Measurements from ENCODE around the gene RREB1. TPM values are rescaled to one million over a fixed set of nuclear protein-coding genes. Genes with fewer than 3 reads are reported as not detected.

RREB1 gene
- total RNA-seq, 1 experiment from 2014 or later: 35.8 TPM

- H3K4me2 ChIP-seq (ENCODE audit: insufficient read depth, insufficient read length, low read length): no peak overlapping the region
- no peak overlapping the region for H2BK5ac ChIP-seq (ENCODE audit: insufficient read length, low read length)
- no peaks in the 10 kb centered on the region for H3K9me3 ChIP-seq (ENCODE audit: control insufficient read depth, low read depth, low read length)
- H4K91ac ChIP-seq (ENCODE audit: insufficient read length, low read depth, low read length): no peak overlapping the region
- Mint-ChIP-seq H3K27me3 (ENCODE audit: low read depth) (no peaks in the 10 kb centered on the region), H3K9me3 (no peaks in the 10 kb centered on the region), H3K27ac (no peak overlapping the region), H3K4me1 (peaks cover 38 to 39% of the 10 kb centered on the region in 2 experiments), H3K4me3 (no peak overlapping the region), H3K36me3 (ENCODE audit: insufficient read depth in 1 of 3, low read depth in 3 of 3) (no peaks in the 10 kb centered on the region; a peak in 1 of 7 replicates)
- H3T11ph ChIP-seq (ENCODE audit: low read length): no peak overlapping the region
- H3K9ac ChIP-seq (ENCODE audit: extremely low read depth, insufficient read length, low read length): no peak overlapping the region
- H4K5ac ChIP-seq (ENCODE audit: insufficient read length, low read depth, low read length): no peak overlapping the region
- no peak overlapping the region for H3K23ac ChIP-seq (ENCODE audit: insufficient read length, low read depth, low read length)
- no peak overlapping the region for H3K18ac ChIP-seq (ENCODE audit: insufficient read length, low read depth, low read length)
- H4K20me1 ChIP-seq (ENCODE audit: control insufficient read depth, insufficient read depth, insufficient read length): no peaks in the 10 kb centered on the region
- DNase-seq: no peak
- H3K23me2 ChIP-seq (ENCODE audit: insufficient read length, low read depth, low read length, poor library complexity, severe bottlenecking): no peaks in the 10 kb centered on the region
- H3K4me1 ChIP-seq (ENCODE audit: insufficient read depth, low read length): peaks cover 9% of the 10 kb centered on the region
- H2AFZ ChIP-seq (ENCODE audit: low read length): no peak overlapping the region
- no peak overlapping the region for H2BK12ac ChIP-seq (ENCODE audit: insufficient read length, low read depth, low read length)
- H2AK5ac ChIP-seq (ENCODE audit: insufficient read length, low read length): no peak overlapping the region
- no peaks in the 10 kb centered on the region for H3K27me3 ChIP-seq (ENCODE audit: insufficient read depth, low read length)
- H2BK15ac ChIP-seq (ENCODE audit: low read depth, low read length): no peak overlapping the region
- peaks cover 3% of the 10 kb centered on the region; the same call in 1 of the 2 replicates for H3K79me2 ChIP-seq (ENCODE audit: insufficient read depth, low read length)
- no peak overlapping the region for H3K4ac ChIP-seq (ENCODE audit: low read depth, low read length)
- no peak overlapping the region for H2BK20ac ChIP-seq (ENCODE audit: low read depth, low read length, poor library complexity, severe bottlenecking)
- H3K14ac ChIP-seq (ENCODE audit: insufficient read depth, low read length): no peak overlapping the region
- TF ChIP-seq, protein P1, sequence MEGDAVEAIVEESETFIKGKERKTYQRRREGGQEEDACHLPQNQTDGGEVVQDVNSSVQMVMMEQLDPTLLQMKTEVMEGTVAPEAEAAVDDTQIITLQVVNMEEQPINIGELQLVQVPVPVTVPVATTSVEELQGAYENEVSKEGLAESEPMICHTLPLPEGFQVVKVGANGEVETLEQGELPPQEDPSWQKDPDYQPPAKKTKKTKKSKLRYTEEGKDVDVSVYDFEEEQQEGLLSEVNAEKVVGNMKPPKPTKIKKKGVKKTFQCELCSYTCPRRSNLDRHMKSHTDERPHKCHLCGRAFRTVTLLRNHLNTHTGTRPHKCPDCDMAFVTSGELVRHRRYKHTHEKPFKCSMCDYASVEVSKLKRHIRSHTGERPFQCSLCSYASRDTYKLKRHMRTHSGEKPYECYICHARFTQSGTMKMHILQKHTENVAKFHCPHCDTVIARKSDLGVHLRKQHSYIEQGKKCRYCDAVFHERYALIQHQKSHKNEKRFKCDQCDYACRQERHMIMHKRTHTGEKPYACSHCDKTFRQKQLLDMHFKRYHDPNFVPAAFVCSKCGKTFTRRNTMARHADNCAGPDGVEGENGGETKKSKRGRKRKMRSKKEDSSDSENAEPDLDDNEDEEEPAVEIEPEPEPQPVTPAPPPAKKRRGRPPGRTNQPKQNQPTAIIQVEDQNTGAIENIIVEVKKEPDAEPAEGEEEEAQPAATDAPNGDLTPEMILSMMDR (conservative IDR thresholded peaks at IDR 0.05): no peak
- H3K56ac ChIP-seq (ENCODE audit: insufficient read length, low read depth, low read length): no peak overlapping the region
- H2BK120ac ChIP-seq (ENCODE audit: low read depth, low read length, poor library complexity, severe bottlenecking): no peak overlapping the region
- no peak overlapping the region for H3K27ac ChIP-seq (ENCODE audit: insufficient read length, low read depth, low read length)
- H3K79me1 ChIP-seq (ENCODE audit: insufficient read depth, low read depth, low read length, poor library complexity, severe bottlenecking): no peaks in the 10 kb centered on the region
- no peak overlapping the region for H4K8ac ChIP-seq (replicated peaks; ENCODE audit: insufficient read length, low read depth, low read length)
Observed at GRCh38 chr6:7135755-7136154, 28.0 kb downstream of the RREB1 start.

All from H9 (cell line).